Activated CD4-positive, CD25-positive, alpha-beta regulatory T cell treated with anti-CD3 and anti-CD28 coated beads, Interleukin-2, amount 50 U/mL, for 24 hours (primary cell): ENCODE data around the gene SLC26A11.
A peak's percentile ranks its signal among the peaks of the same experiment; 100 is the strongest.
"Not testable (repeated sequence)": the region's sequence is repeated elsewhere in the genome, so short reads cannot be mapped to it uniquely, and the experiment has no call there.

Experiments
- ATAC-seq, 2 donors: fragments of 150-1000 bp; cut with Tn5 transposase; one replicate each; pipeline ENCODE4 v1.10.0; 2021; ENCODE audit warnings: mild to moderate bottlenecking in 1 of 2, moderate library complexity in 1 of 2

SLC26A11 gene

GRCh38 chr17:80245566-80246265, 25.5 kb downstream of the SLC26A11 start:
- no peak for ATAC-seq

GRCh38 chr17:80246266-80246681, 26.0 kb downstream of the SLC26A11 start:
- no peak for ATAC-seq

- ATAC-seq, result no peak
These were observed 26.5 kb downstream of the SLC26A11 start for GRCh38 chr17:80246726-80247125.

DNA sequence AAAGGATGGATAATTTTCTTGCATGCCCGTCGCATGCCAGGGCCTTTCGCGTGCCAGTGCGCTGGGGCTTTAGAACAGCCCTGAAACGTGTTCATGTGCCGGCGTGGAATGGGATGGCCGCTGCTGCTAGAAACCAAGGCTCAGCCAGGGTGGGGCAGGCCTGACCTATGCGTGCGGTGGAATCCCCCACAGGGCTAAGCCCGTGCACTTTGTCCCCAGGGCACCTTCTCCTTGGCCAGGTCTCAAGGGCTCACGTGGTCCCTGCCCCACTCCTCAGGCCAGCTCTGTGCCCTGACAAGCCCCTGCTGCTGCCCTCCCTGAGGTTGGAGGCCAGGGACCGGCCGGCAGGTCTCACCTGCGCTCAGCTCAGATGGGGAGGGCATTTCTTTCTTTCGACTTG, 27.3 kb downstream of the SLC26A11 start:
- no peak for ATAC-seq

GRCh38 chr17:80248001-80248893, 28.0 kb downstream of the SLC26A11 start:
- no peak for ATAC-seq

DNA sequence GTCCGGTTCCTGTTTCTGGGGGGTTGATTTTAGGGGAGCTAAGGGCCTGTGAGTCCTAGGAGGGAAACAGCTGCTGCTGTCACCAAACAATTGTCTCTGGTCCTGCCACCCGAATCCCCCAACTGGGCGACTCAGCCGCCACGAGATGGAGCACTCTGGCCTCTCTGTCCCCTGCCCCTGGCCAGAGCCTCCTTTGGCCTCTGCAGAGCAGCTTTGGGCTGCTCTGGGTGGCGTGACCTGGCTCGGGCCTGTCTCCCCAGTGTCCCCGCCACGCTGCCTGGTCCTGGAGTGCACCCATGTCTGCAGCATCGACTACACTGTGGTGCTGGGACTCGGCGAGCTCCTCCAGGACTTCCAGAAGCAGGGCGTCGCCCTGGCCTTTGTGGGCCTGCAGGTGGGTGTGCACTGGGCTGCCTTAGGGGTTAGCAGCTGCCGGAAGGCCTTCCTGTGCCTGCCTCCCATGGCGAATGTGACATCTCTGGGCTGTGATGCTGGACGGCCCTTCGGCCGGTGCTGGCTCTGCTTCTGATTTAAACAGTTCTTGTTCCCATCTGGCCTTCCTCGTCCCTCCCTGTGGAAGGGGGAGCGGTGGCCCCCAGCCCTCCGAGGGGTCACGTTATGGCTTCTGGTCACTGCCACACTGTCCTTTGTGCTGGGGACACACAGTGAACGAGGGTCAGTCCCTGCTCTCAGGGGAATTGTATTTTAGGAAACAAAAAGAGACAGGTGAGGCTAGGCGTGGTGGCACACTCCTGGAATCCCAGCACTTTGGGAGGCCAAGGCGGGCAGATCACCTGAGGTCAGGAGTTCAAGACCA, 28.9 kb downstream of the SLC26A11 start:
- ATAC-seq, result no peak

DNA sequence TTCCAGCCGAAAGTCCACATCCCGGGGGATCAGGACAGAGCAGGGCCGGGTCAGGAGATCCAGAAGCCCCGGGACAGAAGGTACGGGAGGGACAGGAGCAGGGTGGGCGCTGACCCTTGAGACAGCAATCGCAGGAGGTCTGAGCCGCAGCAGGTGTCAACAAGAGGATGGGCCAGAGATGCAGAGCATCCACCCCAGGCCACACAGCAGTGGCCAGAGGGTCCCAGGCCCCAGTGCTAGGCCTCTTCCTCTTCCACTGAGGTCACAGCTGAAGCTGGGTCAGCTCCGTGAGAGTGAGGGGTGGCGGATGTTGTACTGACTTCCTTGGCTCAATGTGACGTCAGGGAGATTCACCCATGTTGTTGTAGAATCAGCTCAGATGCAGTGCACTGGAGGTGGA, 31.7 kb downstream of the SLC26A11 start:
- no peak for ATAC-seq

- peak; percentile 68 to 70 for ATAC-seq
These were observed 32.6 kb downstream of the SLC26A11 start for GRCh38 chr17:80252871-80253270.

GRCh38 chr17:80253631-80254395, 33.6 kb downstream of the SLC26A11 start:
- ATAC-seq, result no peak

DNA sequence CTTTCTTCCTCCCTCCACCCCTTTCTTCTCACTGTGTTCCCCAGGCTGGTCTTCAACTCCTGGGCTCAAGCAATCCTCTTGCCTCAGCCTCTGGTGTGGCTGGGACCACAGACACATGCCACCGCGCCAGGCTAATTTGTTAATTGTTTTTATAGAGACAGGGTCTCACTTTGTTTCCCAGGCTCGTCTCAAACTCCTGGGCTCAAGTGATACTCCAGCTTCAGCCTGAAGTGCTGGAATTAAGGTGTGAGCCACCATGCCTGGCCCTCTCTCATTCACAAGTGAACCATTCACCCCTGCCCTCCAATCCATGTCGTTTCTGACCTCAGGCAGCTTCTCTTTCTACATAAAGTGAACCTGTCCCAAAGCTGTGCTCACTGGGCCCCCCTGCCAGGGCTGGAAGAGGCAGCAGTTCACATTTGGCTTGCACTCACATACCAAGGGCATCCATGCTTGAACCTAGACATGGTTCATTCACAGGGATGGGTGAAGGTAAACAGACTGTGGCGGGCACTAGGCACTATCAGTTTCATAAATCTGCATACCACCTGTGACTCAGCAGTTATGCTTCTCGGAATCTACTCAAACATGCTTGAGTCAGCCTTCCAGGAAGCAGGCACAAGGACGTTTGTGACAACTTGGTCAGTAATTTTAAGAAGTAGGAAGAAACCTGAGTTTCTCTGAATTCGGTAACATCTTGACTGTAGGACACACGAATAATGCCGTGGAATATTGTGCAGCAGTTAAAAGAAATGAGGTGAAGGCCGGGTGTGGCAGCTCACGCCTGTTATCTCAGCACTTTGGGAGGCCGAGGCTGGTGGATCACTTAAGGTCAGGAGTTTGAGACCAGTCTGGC, 34.4 kb downstream of the SLC26A11 start:
- ATAC-seq, result peak; percentile 69 to 76

GRCh38 chr17:80256034-80256350, 35.8 kb downstream of the SLC26A11 start:
- no peak for ATAC-seq

GRCh38 chr17:80257716-80258213, 37.5 kb downstream of the SLC26A11 start:
- no peak for ATAC-seq

GRCh38 chr17:80258296-80258695, 38.1 kb downstream of the SLC26A11 start:
- not testable (repeated sequence) for ATAC-seq

DNA sequence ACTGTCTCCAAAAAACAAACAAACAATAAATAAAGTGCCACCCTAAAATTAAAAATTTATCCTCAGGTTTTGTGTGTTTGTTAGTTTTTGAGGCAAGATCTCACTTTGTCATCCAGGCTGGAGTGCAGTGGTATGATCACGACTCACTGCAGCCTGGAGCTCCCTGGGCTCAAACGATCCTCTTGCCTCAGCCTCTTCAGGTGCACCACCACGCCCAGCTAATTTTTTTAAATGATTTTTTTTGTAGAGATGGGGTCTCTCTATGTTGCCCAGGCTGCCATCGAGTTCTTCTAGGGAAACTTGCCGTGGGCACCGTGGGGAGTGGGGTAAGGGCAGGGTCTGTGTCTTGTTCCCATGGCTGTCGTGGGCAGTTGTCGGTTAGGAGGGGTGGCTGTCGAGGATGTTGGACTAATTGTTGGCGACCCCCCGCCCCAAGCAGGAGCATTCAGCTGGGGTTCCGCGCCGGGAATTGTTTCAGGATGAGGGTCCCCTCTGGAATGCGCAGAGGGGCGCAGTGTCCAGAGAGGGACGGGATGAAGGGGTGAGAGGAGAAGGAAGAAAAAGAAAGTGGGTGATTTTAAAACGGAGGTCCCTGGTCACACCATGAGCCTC, 39.3 kb downstream of the SLC26A11 start:
- ATAC-seq, result no peak

GRCh38 chr17:80260069-80260535, 39.9 kb downstream of the SLC26A11 start:
- ATAC-seq, result peak; percentile 27 to 36

DNA sequence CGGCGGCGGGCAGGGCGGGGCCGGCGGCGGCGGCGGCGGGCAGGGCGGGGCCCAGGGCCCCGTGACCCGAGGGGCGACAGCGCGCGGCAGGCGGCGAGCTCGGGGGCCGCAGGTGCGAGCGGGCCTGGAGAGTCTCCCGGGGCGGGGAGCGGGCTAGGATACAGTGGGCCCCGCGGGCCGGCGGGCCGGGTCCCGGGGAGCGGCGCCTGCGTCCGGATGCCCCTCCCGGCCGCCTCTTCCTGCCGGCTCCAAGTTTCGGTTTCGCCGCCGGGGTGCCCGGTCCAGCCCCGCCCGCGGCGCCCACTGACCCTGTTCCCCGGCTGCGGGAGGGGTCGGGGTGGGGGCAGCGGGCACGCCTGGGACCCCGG, 40.5 kb downstream of the SLC26A11 start, which contains the start of gene RNF213:
RNF213 (plus strand) TSS at position 62 of the 368 bp plus-strand sequence. CDS start 2,830 bp downstream, outside the sequence.
- no peak for ATAC-seq

DNA sequence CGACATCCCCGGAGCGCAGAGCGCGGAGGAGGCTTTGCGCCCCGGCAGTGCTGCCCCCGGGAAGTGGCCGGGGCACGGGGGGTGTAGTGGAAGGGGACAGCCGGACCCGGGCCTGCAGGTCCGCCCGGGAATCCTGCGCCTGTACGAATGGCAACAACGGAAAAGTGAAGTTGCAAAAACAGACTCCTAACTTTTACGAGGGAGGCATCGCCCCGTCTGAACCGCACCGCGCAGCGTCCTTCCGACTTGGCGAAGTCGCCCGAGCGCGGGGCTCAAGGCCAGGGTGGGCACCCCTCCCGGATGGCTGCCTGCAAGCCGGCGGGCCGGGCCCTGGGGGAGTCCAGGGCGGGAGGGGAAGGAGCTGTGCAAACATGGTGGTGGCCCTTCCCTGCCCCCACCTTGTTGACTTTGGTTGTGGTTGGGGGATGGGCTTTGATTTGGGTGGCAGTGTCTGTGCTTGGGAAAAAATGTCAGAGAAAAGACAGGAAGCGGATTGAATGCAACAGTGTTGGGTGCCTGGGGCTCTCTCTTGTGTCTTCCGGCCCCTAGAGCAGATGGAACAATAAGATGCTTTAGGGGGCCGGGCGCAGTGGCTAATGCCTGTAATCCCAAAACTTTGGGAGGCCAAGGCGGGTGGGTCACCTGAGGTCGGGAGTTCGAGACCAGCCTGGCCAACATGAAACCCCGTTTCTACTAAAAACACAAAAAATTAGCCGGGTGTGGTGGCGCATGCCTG, 41.1 kb downstream of the SLC26A11 start:
- no peak for ATAC-seq

DNA sequence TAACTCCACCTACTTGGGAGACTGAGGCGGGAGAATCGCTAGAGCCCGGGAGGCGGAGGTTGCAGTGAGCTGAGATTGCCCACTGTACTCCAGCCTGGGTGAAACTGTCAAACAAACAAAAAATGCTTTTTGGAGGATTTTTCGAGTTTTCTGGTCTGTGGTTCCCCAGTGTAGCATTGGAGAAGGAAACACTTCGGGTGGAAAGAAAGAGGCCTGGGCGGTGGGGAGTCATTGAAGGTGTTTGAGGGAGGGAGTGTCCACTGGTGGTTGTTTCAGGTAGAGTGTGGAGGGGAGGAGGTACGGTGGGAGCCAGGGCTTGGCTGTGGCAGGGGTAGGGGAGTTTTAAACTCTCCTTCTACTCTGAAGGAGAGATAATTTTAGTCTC, 41.7 kb downstream of the SLC26A11 start:
- ATAC-seq, result no peak

- no peak for ATAC-seq
These were observed 42.1 kb downstream of the SLC26A11 start for GRCh38 chr17:80262291-80262690.

DNA sequence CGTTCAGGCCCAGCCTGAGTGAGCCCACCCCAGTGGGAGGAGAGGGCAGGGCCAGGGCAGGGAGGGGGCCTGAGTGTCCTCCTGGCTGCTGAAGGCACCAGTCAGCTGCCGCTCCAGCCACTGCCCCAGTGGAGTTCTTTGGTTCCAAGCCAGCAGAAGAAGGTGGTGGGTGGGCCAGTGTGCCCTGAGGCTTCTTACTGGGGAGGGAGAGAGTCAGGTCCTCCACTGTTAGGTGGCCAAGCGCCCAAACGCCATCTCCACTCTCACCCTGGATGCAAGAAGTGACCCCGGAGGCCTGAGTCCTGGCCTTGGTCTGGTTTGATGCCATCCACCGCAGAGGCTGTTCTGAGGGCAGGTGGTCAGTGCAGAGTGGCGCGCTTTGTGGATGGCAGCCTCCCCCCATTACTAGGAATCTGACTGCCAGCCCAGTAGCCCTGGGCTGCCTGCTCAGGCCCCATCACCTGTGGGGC, 42.6 kb downstream of the SLC26A11 start:
- no peak for ATAC-seq
